ENCODE results near the gene SMURF1.

- TF ChIP-seq, protein P1, sequence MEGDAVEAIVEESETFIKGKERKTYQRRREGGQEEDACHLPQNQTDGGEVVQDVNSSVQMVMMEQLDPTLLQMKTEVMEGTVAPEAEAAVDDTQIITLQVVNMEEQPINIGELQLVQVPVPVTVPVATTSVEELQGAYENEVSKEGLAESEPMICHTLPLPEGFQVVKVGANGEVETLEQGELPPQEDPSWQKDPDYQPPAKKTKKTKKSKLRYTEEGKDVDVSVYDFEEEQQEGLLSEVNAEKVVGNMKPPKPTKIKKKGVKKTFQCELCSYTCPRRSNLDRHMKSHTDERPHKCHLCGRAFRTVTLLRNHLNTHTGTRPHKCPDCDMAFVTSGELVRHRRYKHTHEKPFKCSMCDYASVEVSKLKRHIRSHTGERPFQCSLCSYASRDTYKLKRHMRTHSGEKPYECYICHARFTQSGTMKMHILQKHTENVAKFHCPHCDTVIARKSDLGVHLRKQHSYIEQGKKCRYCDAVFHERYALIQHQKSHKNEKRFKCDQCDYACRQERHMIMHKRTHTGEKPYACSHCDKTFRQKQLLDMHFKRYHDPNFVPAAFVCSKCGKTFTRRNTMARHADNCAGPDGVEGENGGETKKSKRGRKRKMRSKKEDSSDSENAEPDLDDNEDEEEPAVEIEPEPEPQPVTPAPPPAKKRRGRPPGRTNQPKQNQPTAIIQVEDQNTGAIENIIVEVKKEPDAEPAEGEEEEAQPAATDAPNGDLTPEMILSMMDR (IDR thresholded peaks at IDR 0.05) = no peak
- TF ChIP-seq POLR2A (IDR thresholded peaks at IDR 0.05) = no peak
- TF ChIP-seq POLR2AphosphoS5 (IDR thresholded peaks at IDR 0.05) = no peak
These were observed 165.2 kb downstream of the SMURF1 start for GRCh38 chr7:98978672-98979071.

Measured in sigmoid colon (tissue), 4 donors.